CD14-positive monocyte (primary cell): ENCODE results near the gene CHIT1. TPM values are rescaled to one million over a fixed set of nuclear protein-coding genes. Genes with fewer than 3 reads are reported as not detected.
"Not testable (repeated sequence)": the region's sequence is repeated elsewhere in the genome, so short reads cannot be mapped to it uniquely, and the experiment has no call there.

Experiments
- DNase-seq, 3 donors: peaks; one replicate each; pipeline ENCODE4 v3.0.0-alpha.2; 2011 to 2022
- H2AFZ ChIP-seq: 2 replicates; pipeline ENCODE4 v1.6.0; 2012; ENCODE audit warnings: mild to moderate bottlenecking, low read depth, low read length, inconsistent platforms; ENCODE audit not compliant: insufficient read depth, poor library complexity, severe bottlenecking
- H3K27ac ChIP-seq, 2 donors: 1 replicate in 1 of 2; 2 replicates in 1 of 2; pipeline ENCODE4 v1.5.1; 2012 to 2013; ENCODE audit warnings: low read length in 2 of 2, control low read depth in 1 of 2, inconsistent platforms in 1 of 2, low read depth in 1 of 2, mild to moderate bottlenecking in 1 of 2
- H3K27me3 ChIP-seq, 2 donors: one replicate each; pipeline versions ENCODE4 v1.6.0 to v1.6.1; 2011 to 2013; ENCODE audit warnings: low read length in 2 of 2; ENCODE audit not compliant: control insufficient read depth in 2 of 2, insufficient read depth in 2 of 2
- H3K36me3 ChIP-seq, 2 donors: replicated peaks in 1 of 2; 1 replicate in 1 of 2; 2 replicates in 1 of 2; pipeline versions ENCODE4 v1.5.1 to v1.6.1; 2012 to 2013; ENCODE audit warnings: low read length in 2 of 2, control low read depth in 1 of 2, inconsistent platforms in 1 of 2, mild to moderate bottlenecking in 1 of 2; ENCODE audit not compliant: insufficient read depth in 2 of 2, control insufficient read depth in 1 of 2
- H3K4me1 ChIP-seq, 2 donors: 1 replicate in 1 of 2; 2 replicates in 1 of 2; pipeline versions ENCODE4 v1.5.1 to v1.6.1; 2012 to 2013; ENCODE audit warnings: low read length in 2 of 2, control low read depth in 1 of 2, inconsistent platforms in 1 of 2, mild to moderate bottlenecking in 1 of 2, moderate library complexity in 1 of 2; ENCODE audit not compliant: insufficient read depth in 2 of 2, control insufficient read depth in 1 of 2
- H3K4me2 ChIP-seq: replicated peaks from 2 replicates; pipeline ENCODE3; 2012; ENCODE audit warnings: low read length, moderate library complexity, mild to moderate bottlenecking; ENCODE audit not compliant: poor library complexity, severe bottlenecking; ENCODE audit errors: extremely low read depth
- H3K4me3 ChIP-seq, 3 experiments: fragments of 200-600 bp in 1 of 3; sonication (generic) in 1 of 3; replicated peaks in 1 of 3; 1 replicate in 2 of 3; 2 replicates in 1 of 3; pipeline ENCODE4 v1.5.1; 2011 to 2013; ENCODE audit warnings: low read length in 3 of 3, mild to moderate bottlenecking in 3 of 3, control low read depth in 2 of 3, low read depth in 2 of 3, inconsistent platforms in 1 of 3, moderate library complexity in 1 of 3
- H3K79me2 ChIP-seq: 2 replicates; pipeline ENCODE4 v1.6.0; 2012; ENCODE audit warnings: mild to moderate bottlenecking, control low read depth, inconsistent platforms, low read length, moderate library complexity; ENCODE audit not compliant: insufficient read depth
- H3K9ac ChIP-seq: 2 replicates; pipeline ENCODE4 v1.6.0; 2017; ENCODE audit warnings: low read length, mild to moderate bottlenecking; ENCODE audit not compliant: insufficient read depth, poor library complexity, severe bottlenecking
- H3K9me3 ChIP-seq, 2 donors: replicated peaks in 1 of 2; 1 replicate in 1 of 2; 2 replicates in 1 of 2; pipeline versions ENCODE4 v1.5.1 to v1.6.1; 2012 to 2013; ENCODE audit warnings: low read length in 2 of 2, control low read depth in 1 of 2; ENCODE audit not compliant: control insufficient read depth in 1 of 2, insufficient read depth in 1 of 2
- H4K20me1 ChIP-seq: 2 replicates; pipeline ENCODE4 v1.6.0; 2012; ENCODE audit warnings: mild to moderate bottlenecking, low read length, control low read depth, moderate library complexity; ENCODE audit not compliant: insufficient read depth
- H3K27ac Mint-ChIP-seq, 7 donors: one replicate each; pipeline ENCODE4 v1.8.0; 2020; ENCODE audit warnings: mild to moderate bottlenecking in 7 of 7, mixed read lengths in 7 of 7, moderate library complexity in 6 of 7, inconsistent platforms in 2 of 7
- H3K27me3 Mint-ChIP-seq, 3 donors: one replicate each; pipeline ENCODE4 v1.8.0; 2021 to 2022; ENCODE audit warnings: low read depth in 3 of 3, mild to moderate bottlenecking in 3 of 3, mixed read lengths in 3 of 3, moderate library complexity in 3 of 3, inconsistent platforms in 1 of 3
- H3K36me3 Mint-ChIP-seq, 2 donors: one replicate each; pipeline ENCODE4 v1.8.0; 2020; ENCODE audit warnings: mixed read lengths in 2 of 2, inconsistent platforms in 1 of 2, mild to moderate bottlenecking in 1 of 2
- H3K4me1 Mint-ChIP-seq: one replicate; pipeline ENCODE4 v1.8.0; 2020; ENCODE audit warnings: mild to moderate bottlenecking, mixed read lengths
- H3K4me3 Mint-ChIP-seq, 2 donors: one replicate each; pipeline ENCODE4 v1.8.0; 2020; ENCODE audit warnings: mild to moderate bottlenecking in 2 of 2, mixed read lengths in 2 of 2, moderate library complexity in 1 of 2
- H3K9me3 Mint-ChIP-seq, 7 donors: one replicate each; pipeline ENCODE4 v1.8.0; 2020 to 2022; ENCODE audit warnings: mixed read lengths in 7 of 7, mild to moderate bottlenecking in 6 of 7, moderate library complexity in 6 of 7, inconsistent platforms in 2 of 7
- WGBS: methylation state at CpG from one replicate; pipeline ENCODE4 v1.1.5; 2013; ENCODE audit warnings: missing lambda C conversion rate; ENCODE audit not compliant: insufficient coverage; 5-methylcytosine and 5-hydroxymethylcytosine counted together
- intact Hi-C, 2 donors: fragments of 100-400 bp; cut with micrococcal nuclease; formaldehyde crosslinking; loops; one replicate each; pipeline versions ENCODE4 v1.15.0 to v1.15.1; 2023
- polyA plus RNA-seq, 3 donors: library from polyadenylated mRNA; depleted of rRNA in 1 of 3; unstranded in 2 of 3; stranded (reverse) in 1 of 3; fragments of 300-500 nt in 2 of 3; fragments of >200 nt in 1 of 3; fragmentation: Illumina TruSeq in 2 of 3; gene quantifications; 1 replicate in 2 of 3; 2 replicates in 1 of 3; pipeline ENCODE4 v1.2.3, GENCODE V29; 2012 to 2021
- TF ChIP-seq, protein P1 (sequence below): fragments of 200-600 bp; IDR thresholded peaks from one replicate; pipeline ENCODE4 v1.8.0; 2022; ENCODE audit warnings: antibody characterized with exemption, mild to moderate bottlenecking

The CHIT1 gene
- polyA plus RNA-seq, 3 donors, result 0.08 to 0.51 TPM; not detected in 1

GRCh38 chr1:203263496-203263895 is 34.0 kb upstream of the CHIT1 start:
- Histone ChIP-seq H3K4me1 (peaks cover 5 to 7% of the 10 kb centered on the region in 2 donors), H3K27ac (no peak overlapping the region), H3K79me2 (no peaks in the 10 kb centered on the region), H3K9ac (no peak overlapping the region), H2AFZ (no peak overlapping the region), H4K20me1 (no peaks in the 10 kb centered on the region), H3K27me3 (no peaks in the 10 kb centered on the region), H3K4me2 (no peak overlapping the region), H3K4me3 (no peak overlapping the region), H3K9me3 (no peaks in the 10 kb centered on the region), H3K36me3 (no peaks in the 10 kb centered on the region)
- H3K4me3 Mint-ChIP-seq, result no peak overlapping the region
- H3K9me3 Mint-ChIP-seq, result peaks cover 0 to 4% (median 0%) of the 10 kb centered on the region in 7 donors
- intact Hi-C loops, result loop anchor here in 1 of 2 donors (10.0 kb wide), 1 partner anchor 441 kb away; no protein-coding TSS in a partner anchor
- H3K27me3 Mint-ChIP-seq, result peaks cover 14 to 21% (median 14%) of the 10 kb centered on the region in 3 donors
- 55% methylated on average over 8 of the region's 10 CpGs for WGBS
- H3K4me1 Mint-ChIP-seq, result peaks cover 7% of the 10 kb centered on the region
- TF ChIP-seq, protein P1, sequence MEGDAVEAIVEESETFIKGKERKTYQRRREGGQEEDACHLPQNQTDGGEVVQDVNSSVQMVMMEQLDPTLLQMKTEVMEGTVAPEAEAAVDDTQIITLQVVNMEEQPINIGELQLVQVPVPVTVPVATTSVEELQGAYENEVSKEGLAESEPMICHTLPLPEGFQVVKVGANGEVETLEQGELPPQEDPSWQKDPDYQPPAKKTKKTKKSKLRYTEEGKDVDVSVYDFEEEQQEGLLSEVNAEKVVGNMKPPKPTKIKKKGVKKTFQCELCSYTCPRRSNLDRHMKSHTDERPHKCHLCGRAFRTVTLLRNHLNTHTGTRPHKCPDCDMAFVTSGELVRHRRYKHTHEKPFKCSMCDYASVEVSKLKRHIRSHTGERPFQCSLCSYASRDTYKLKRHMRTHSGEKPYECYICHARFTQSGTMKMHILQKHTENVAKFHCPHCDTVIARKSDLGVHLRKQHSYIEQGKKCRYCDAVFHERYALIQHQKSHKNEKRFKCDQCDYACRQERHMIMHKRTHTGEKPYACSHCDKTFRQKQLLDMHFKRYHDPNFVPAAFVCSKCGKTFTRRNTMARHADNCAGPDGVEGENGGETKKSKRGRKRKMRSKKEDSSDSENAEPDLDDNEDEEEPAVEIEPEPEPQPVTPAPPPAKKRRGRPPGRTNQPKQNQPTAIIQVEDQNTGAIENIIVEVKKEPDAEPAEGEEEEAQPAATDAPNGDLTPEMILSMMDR, result no peak
- DNase-seq, result no peak
- no peaks in the 10 kb centered on the region for H3K36me3 Mint-ChIP-seq
- peak overlapping the region in 1 of 7 donors; percentile 55 for H3K27ac Mint-ChIP-seq

- H3K27ac Mint-ChIP-seq, H4K20me1 ChIP-seq, H3K4me3 ChIP-seq, H2AFZ ChIP-seq, intact Hi-C loops, H3K4me2 ChIP-seq, H3K79me2 ChIP-seq, H3K36me3 Mint-ChIP-seq, H3K36me3 ChIP-seq, H3K4me3 Mint-ChIP-seq, H3K9ac ChIP-seq, H3K27ac ChIP-seq, DNase-seq, H3K4me1 ChIP-seq, H3K9me3 ChIP-seq, H3K4me1 Mint-ChIP-seq: not testable (repeated sequence)
- 95% methylated on average over 9 of the region's 9 CpGs for WGBS
- peaks cover 11 to 32% (median 24%) of the 10 kb centered on the region in 3 donors for H3K27me3 Mint-ChIP-seq
- peaks cover 0 to 18% (median 8%) of the 10 kb centered on the region in 7 donors for H3K9me3 Mint-ChIP-seq
- H3K27me3 ChIP-seq, result peaks cover 19 to 22% of the 10 kb centered on the region in 2 donors
Observed at GRCh38 chr1:203256636-203257035, 27.2 kb upstream of the CHIT1 start.

DNA sequence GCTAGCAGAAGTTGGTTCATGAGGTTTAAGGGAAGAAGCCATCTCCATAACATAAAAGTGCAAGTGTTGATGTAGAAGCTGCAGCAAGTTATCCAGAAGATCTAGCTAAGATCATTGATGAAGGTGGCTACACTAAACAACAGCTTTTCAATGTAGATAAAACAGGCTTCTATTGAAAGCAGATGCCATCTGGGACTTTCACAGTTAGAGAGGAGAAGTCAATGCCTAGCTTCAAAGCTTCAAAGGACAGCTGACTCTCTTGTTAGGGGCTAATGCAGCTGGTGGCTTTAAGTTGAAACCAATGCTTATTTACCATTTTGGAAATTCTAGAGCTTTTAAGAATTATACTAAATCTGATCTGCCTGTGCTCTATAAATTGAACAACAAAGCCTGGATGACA is 25.3 kb upstream of the CHIT1 start:
- H3K4me2 ChIP-seq, H3K27ac ChIP-seq, H3K4me1 Mint-ChIP-seq, H3K27ac Mint-ChIP-seq, H2AFZ ChIP-seq, H3K36me3 Mint-ChIP-seq, H3K79me2 ChIP-seq, DNase-seq, H3K4me3 ChIP-seq, H3K9me3 ChIP-seq, H4K20me1 ChIP-seq, intact Hi-C loops, H3K9ac ChIP-seq, H3K36me3 ChIP-seq, H3K4me1 ChIP-seq: not testable (repeated sequence)
- Mint-ChIP-seq H3K9me3 (peaks cover 0 to 18% (median 8%) of the 10 kb centered on the region in 7 donors), H3K4me3 (peak overlapping the region in 1 of 2 donors; percentile 2), H3K27me3 (peaks cover 11 to 27% (median 23%) of the 10 kb centered on the region in 3 donors)
- peaks cover 19 to 28% of the 10 kb centered on the region in 2 donors for H3K27me3 ChIP-seq
